Testis (tissue), 3 donors: ENCODE data around the gene GOLGA8R. TPM values are rescaled to one million over a fixed set of nuclear protein-coding genes. Genes with fewer than 3 reads are reported as not detected.

ENCODE experiments used
- polyA plus RNA-seq: library from polyadenylated mRNA; stranded (reverse); fragments of 350-450 nt; fragmentation: Illumina TruSeq; extraction: RNeasy Lipid Tissue Mini Kit (QIAGEN cat#74804); gene quantifications from one replicate; pipeline ENCODE4 v1.2.3, GENCODE V29; 2014; ENCODE audit warnings: low read depth, low replicate concordance; ENCODE audit not compliant: insufficient read depth
- small RNA-seq, 2 donors: library from RNA; depleted of rRNA; stranded (forward); fragments of <200 nt; gene quantifications; one replicate each; pipeline ENCODE3, GENCODE V24; 2016
- total RNA-seq, 2 donors: library from RNA; depleted of rRNA; stranded (reverse); fragments of >200 nt; gene quantifications; one replicate each; pipeline ENCODE4 v1.2.3, GENCODE V29; 2016

The GOLGA8R gene
- total and polyA plus RNA-seq, 3 donors from 2014 or later: 7.9 to 24.6 (median 9.3) TPM

Small RNA genes lying within 50 kb of the gene (small RNA-seq; reads per million reads assigned to genes)
- gene AC019322.2 (0 reads per million in 2 donors), gene RF00019 (0 reads per million in 2 donors), gene RF00096 (0 reads per million in 2 donors), gene RN7SL196P (0 reads per million in 2 donors)

Other genes starting within 250 kb of the GOLGA8R start
- gene CHRFAM7A, start 20.7 kb downstream of the GOLGA8R start, total RNA-seq: 10 to 100 TPM; 23.1 to 27.1 TPM
- gene CHRFAM7A, start 20.7 kb downstream of the GOLGA8R start, polyA plus RNA-seq: 9.3 TPM
- 10 to 100 TPM in 1 of 2 donors, 1 to 10 TPM in 1; 7.5 to 20.1 TPM for gene GOLGA8Q, start 137.8 kb upstream of the GOLGA8R start, total RNA-seq
- 10.4 TPM for gene GOLGA8Q, start 137.8 kb upstream of the GOLGA8R start, polyA plus RNA-seq
- 10 to 100 TPM in 1 of 2 donors, 1 to 10 TPM in 1; 8.7 to 13.1 TPM for gene GOLGA8H, start 189.8 kb upstream of the GOLGA8R start, total RNA-seq
- gene GOLGA8H, start 189.8 kb upstream of the GOLGA8R start, polyA plus RNA-seq: 8.6 TPM